ENCODE measurements around the gene TRIP12.

The TRIP12 gene

DNA sequence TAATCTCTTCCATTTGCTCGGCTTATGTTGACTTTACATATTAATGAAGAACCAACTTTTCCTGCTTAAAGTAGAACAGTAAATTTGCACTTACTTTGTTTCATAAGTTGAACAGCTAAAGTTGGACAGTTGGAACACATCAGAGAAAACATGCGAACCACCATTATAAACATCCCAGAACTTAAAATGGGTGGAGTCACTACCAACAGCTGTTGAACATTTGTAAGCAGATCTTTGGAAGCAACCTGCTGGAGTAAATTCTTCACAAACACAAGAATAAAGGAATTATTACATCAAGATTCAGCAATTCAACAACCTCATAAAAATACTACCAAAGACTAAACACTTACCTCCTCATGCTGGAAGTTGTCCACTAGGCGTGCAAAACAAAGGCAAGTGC lies 111.0 kb downstream of the TRIP12 start:
- CTCF ChIA-PET = no interaction called here
- no peak for TF ChIP-seq L3MBTL2 (conservative IDR thresholded peaks at IDR 0.05)
- TF ChIP-seq FOXA1 (IDR thresholded peaks at IDR 0.05) = no peak
- TF ChIP-seq, protein P1, sequence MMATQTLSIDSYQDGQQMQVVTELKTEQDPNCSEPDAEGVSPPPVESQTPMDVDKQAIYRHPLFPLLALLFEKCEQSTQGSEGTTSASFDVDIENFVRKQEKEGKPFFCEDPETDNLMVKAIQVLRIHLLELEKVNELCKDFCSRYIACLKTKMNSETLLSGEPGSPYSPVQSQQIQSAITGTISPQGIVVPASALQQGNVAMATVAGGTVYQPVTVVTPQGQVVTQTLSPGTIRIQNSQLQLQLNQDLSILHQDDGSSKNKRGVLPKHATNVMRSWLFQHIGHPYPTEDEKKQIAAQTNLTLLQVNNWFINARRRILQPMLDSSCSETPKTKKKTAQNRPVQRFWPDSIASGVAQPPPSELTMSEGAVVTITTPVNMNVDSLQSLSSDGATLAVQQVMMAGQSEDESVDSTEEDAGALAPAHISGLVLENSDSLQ (IDR thresholded peaks at IDR 0.05) = no peak
- no peak for TF ChIP-seq HDGF (IDR thresholded peaks at IDR 0.05; ENCODE audit: borderline replicate concordance)
- no peak for TF ChIP-seq BHLHE40 (IDR thresholded peaks at IDR 0.05; ENCODE audit: borderline replicate concordance)
- no peak for TF ChIP-seq ELF4 (IDR thresholded peaks at IDR 0.05)
- POLR2A ChIA-PET = no interaction called here
- no peak for DNase-seq (ENCODE audit: extremely low spot score)

DNA sequence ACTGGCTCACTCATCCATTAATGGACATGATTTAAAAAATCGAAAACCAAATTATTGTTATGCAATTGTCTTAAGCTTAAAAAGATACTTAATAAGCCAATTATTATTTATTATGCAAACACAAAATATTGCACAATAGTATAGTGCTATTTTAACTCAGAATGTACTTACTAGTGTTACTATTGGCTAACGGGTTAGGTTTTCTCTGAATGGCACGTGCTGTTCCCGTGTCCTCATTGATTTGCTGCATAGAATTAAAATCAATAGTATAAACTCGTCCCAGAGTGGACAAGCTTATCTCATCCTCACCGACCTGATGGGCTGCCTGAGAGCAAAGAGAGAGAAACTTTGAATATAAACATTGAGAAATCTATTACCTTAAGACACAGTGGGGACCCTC lies 116.2 kb downstream of the TRIP12 start:
- TF ChIP-seq ZNF384 (IDR thresholded peaks at IDR 0.05) (no peak), CTBP1 (IDR thresholded peaks at IDR 0.05; ENCODE audit: borderline replicate concordance) (no peak), FOXM1 (IDR thresholded peaks at IDR 0.05; ENCODE audit: borderline replicate concordance) (no peak), SP1 (IDR thresholded peaks at IDR 0.05) (no peak), SUZ12 (IDR thresholded peaks at IDR 0.05) (no peak)
- ChIA-PET CTCF (no interaction called here), POLR2A (no interaction called here)
- no peak for DNase-seq (ENCODE audit: extremely low spot score)

DNA sequence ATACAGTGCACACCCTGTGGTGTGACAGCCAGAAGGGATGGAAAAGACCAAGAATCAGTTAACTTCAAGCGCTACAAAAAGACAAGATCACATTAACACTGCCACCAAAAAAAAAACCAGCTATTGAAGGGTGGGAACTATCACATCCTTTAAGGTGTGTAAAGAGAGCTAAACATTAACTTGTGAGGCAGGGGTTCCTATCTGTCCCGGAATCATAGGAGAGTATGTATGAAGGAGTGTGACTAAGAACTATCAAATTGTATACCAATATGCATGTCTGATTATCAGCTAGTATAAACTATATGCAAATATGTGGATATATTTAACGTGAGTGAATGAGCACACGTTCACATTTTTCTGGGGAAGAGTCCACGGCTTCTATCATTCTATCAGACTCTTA lies 119.0 kb downstream of the TRIP12 start:
- no peak for DNase-seq (ENCODE audit: extremely low spot score)
- no peak for TF ChIP-seq TARDBP (IDR thresholded peaks at IDR 0.05)
- no peak for TF ChIP-seq CTBP1 (IDR thresholded peaks at IDR 0.05; ENCODE audit: borderline replicate concordance)
- no peak for TF ChIP-seq FOXK2 (IDR thresholded peaks at IDR 0.05)
- no peak for TF ChIP-seq SUZ12 (IDR thresholded peaks at IDR 0.05)
- TF ChIP-seq LEF1 (IDR thresholded peaks at IDR 0.05; ENCODE audit: borderline replicate concordance) = no peak
- TF ChIP-seq, protein P1 (IDR thresholded peaks at IDR 0.05) = no peak
- TF ChIP-seq L3MBTL2 (conservative IDR thresholded peaks at IDR 0.05) = no peak
- no peak for TF ChIP-seq ZNF384 (IDR thresholded peaks at IDR 0.05)
- TF ChIP-seq HDGF (IDR thresholded peaks at IDR 0.05; ENCODE audit: borderline replicate concordance) = no peak
- TF ChIP-seq ARNT (IDR thresholded peaks at IDR 0.05) = no peak
- TF ChIP-seq SP1 (IDR thresholded peaks at IDR 0.05) = no peak
- TF ChIP-seq BHLHE40 (IDR thresholded peaks at IDR 0.05; ENCODE audit: borderline replicate concordance) = no peak
- no peak for TF ChIP-seq FOXM1 (IDR thresholded peaks at IDR 0.05; ENCODE audit: borderline replicate concordance)
- TF ChIP-seq NFRKB (IDR thresholded peaks at IDR 0.05) = no peak
- TF ChIP-seq ELF4 (IDR thresholded peaks at IDR 0.05) = no peak
- ChIA-PET POLR2A (no interaction called here), CTCF (no interaction called here)

DNA sequence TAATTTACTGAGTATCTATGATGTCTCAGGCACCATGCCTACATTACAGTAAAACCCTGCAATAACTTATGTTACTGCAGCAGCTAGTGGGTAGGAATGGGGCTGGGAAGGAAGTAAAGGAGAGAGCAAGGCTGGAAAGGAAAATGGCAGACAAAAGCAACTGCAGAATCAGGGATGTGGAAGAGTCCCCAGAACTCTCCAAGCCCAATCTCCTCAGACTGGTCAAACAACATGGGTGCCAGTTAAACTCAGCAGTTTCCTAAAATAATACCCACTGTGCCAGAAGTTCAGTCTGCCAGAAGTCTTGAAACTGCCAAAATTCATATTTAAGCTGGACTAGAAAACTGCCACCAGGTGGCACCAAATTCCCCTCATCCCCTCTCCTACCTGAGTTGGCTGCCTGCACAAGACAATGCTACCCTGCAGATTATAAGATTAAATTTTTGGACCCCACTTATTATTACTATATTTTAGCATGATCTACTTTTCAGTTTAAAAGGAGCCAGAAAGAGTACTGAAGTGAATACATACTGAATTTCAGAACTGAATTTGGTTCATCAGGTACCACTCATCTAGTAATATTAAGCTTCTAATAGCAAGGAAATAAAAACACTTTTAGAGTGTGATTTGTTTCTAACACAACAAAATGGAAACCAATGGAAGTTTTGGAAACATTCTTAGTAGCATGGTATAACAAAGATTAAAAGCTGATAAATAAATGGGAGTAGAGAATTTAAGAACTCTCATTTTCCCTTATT lies 120.6 kb downstream of the TRIP12 start:
- TF ChIP-seq TARDBP (IDR thresholded peaks at IDR 0.05) = no peak
- no peak for TF ChIP-seq SUZ12 (IDR thresholded peaks at IDR 0.05)
- no peak for TF ChIP-seq NFRKB (IDR thresholded peaks at IDR 0.05)
- TF ChIP-seq, protein P1 (IDR thresholded peaks at IDR 0.05) = no peak
- TF ChIP-seq FOXM1 (IDR thresholded peaks at IDR 0.05; ENCODE audit: borderline replicate concordance) = no peak
- no peak for TF ChIP-seq FOXA1 (IDR thresholded peaks at IDR 0.05)
- TF ChIP-seq CTBP1 (IDR thresholded peaks at IDR 0.05; ENCODE audit: borderline replicate concordance) = no peak
- no peak for TF ChIP-seq SP1 (IDR thresholded peaks at IDR 0.05)
- TF ChIP-seq ARNT (IDR thresholded peaks at IDR 0.05) = no peak
- TF ChIP-seq BHLHE40 (IDR thresholded peaks at IDR 0.05; ENCODE audit: borderline replicate concordance) = no peak
- TF ChIP-seq LEF1 (IDR thresholded peaks at IDR 0.05; ENCODE audit: borderline replicate concordance) = no peak
- TF ChIP-seq ELF4 (IDR thresholded peaks at IDR 0.05) = no peak
- TF ChIP-seq ZNF384 (IDR thresholded peaks at IDR 0.05) = no peak
- TF ChIP-seq L3MBTL2 (conservative IDR thresholded peaks at IDR 0.05) = no peak
- no peak for TF ChIP-seq FOXK2 (IDR thresholded peaks at IDR 0.05)
- no peak for TF ChIP-seq HDGF (IDR thresholded peaks at IDR 0.05; ENCODE audit: borderline replicate concordance)
- DNase-seq (ENCODE audit: extremely low spot score) = peak; percentile 50
- ChIA-PET POLR2A (no interaction called here), CTCF (interaction anchor here (0.7 to 1.2 kb wide), 8 partner anchors 12 to 117 kb away, joined by 3 to 4 read pairs (median 3); no protein-coding TSS in a partner anchor)

GRCh38 chr2:229798446-229799155 lies 123.2 kb downstream of the TRIP12 start:
- POLR2A ChIA-PET = no interaction called here
- DNase-seq (ENCODE audit: extremely low spot score) = no peak
- CTCF ChIA-PET = no interaction called here
- TF ChIP-seq TARDBP (IDR thresholded peaks at IDR 0.05) (no peak), ZNF384 (IDR thresholded peaks at IDR 0.05) (no peak), SP1 (IDR thresholded peaks at IDR 0.05) (no peak)

- no peak for TF ChIP-seq FOXK2 (IDR thresholded peaks at IDR 0.05)
- no peak for TF ChIP-seq L3MBTL2 (conservative IDR thresholded peaks at IDR 0.05)
- TF ChIP-seq LEF1 (IDR thresholded peaks at IDR 0.05; ENCODE audit: borderline replicate concordance) = no peak
- TF ChIP-seq SUZ12 (IDR thresholded peaks at IDR 0.05) = no peak
- no peak for TF ChIP-seq ELF4 (IDR thresholded peaks at IDR 0.05)
- TF ChIP-seq TARDBP (IDR thresholded peaks at IDR 0.05) = no peak
- no peak for DNase-seq (ENCODE audit: extremely low spot score)
- CTCF ChIA-PET = no interaction called here
- POLR2A ChIA-PET = no interaction called here
These were observed 126.8 kb downstream of the TRIP12 start for GRCh38 chr2:229795058-229795457.

All from HEK293T (cell line).